Ramos (cell line): ENCODE measurements around the gene GSTA1.
"Not testable (repeated sequence)": the region's sequence is repeated elsewhere in the genome, so short reads cannot be mapped to it uniquely, and the experiment has no call there.

ENCODE experiments used
- in situ Hi-C: fragments of 300-500 bp; cut with MboI; formaldehyde crosslinking; loops from one replicate; pipeline ENCODE4 v1.14.3; 2022; ENCODE audit warnings: low sequenced_read_pairs; ENCODE audit not compliant: unreplicated experiment

GSTA1 gene

DNA sequence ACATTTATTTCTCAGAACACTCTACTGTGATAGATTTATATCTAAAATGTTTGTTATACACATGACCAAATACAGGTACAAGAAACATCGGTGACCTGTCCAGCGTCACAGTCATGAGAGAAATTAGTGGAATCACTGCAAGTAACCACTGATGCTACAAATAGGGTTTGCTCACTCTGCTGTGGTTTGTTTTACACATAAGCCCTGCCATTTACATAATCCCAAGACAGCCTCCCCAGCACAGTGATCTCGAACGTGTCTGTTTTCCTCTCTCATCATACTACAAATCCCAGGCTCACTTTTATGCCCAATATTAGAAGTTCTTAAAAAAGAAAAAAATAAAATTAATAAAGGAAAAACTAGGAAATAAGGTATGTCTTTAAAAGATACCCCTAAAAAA, 6.2 kb upstream of the GSTA1 start:
- in situ Hi-C loops, result not testable (repeated sequence)

DNA sequence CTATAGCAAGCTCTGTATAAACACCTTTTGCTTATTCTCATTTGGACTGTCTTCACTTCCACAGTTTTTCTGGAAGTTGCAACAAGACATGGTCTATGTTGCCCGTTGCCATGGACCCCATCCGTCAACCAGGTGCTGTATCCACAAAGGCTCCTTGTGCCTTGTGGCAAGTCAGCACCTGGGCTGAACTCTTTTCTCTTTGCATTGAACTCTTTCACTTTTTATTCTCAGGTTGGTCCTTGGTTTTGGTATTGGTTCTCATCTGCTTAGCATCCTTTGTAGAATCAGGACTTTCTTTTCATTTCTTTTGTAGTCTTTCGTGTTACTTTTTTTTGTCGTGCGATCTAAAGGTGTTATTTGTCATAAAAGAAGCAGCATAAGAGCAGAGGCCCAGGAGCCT, 5.0 kb upstream of the GSTA1 start:
- in situ Hi-C loops, result no loop called here

DNA sequence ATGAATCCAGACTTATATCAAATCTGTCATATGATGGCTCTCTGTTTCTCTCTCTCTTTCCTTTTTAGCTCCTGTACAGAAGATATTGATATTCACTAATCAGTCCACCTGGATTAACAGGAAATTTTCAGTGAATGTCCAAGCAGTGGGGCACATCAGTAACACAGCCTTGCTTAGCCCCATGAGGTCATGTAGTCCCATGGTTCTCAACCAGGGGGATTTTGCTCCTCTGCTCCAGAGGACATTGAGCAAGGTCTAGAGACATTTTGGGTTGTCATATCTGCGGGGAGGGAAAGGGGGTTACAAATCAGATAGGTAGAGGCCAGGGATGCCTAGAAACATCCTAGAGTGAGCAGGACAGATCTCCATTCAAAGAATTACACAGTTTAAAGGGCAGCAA, 810 bp downstream of the GSTA1 start:
- in situ Hi-C loops, result no loop called here

DNA sequence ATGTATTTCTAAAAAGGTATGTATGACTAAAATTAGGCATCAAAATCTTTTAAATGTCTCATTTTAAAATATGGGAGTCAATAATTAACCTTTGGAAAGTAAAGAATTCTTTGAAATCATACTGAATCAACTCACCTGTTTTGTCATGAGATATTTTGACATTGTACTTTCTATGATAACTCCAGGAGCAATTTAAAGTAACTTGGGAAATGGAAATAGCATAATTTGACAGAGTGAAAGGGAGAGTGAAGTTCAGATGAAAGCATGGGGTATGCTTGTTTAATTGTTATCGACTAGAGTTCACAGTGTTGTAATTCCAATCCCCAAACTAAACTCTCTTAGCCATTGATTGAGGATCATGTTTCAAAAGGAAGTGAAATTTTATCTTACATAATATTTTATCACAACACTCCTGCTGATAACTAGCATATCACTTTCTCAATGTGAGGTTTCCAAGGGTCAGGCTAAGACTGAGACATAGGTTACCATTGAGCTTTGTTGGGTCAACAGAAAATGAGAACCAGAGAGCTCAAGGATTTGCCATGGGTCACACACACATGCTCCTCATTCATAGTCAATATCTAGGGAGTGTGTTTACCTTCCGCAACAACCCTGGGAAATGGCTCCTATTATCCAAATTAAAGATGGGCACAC, 2.3 kb downstream of the GSTA1 start:
- in situ Hi-C loops, result no loop called here

DNA sequence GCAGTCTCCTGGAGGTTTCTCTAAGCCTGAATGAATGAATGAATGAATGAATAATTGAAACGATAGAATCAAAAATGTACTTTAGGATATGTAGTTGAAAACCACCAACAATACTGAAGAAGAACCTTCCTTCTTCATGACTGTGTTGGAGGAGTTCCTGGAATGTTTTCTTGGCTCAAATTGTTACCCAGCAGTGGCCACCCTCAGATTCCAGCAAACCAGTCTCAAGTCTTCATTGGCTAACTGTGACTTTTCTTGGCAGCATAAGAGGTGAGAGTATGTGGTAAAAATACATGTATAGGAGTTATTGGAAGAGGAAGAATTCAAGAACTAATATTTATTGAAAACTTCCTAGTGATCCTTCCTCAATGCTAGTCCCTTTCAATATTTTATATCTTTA, 4.3 kb downstream of the GSTA1 start:
- in situ Hi-C loops, result not testable (repeated sequence)

DNA sequence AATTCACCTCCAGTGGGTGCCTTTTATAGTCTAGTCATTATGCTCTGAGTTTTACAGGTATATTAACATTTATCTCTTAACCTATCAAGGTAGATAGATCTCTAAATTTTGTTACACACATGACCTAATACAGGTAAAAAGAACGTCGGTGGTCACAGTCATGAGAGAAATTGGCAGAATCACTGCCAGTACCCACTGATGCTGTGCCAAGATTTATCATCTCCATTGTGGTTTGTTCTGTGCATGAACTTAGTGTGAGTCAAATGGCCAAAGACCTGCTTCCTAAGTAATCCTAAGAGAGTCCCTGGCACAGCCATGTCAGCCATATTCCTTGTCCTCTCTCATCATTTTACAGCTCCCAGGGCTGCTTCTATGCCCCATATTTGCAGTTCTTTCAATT, 9.2 kb downstream of the GSTA1 start:
- in situ Hi-C loops, result not testable (repeated sequence)

DNA sequence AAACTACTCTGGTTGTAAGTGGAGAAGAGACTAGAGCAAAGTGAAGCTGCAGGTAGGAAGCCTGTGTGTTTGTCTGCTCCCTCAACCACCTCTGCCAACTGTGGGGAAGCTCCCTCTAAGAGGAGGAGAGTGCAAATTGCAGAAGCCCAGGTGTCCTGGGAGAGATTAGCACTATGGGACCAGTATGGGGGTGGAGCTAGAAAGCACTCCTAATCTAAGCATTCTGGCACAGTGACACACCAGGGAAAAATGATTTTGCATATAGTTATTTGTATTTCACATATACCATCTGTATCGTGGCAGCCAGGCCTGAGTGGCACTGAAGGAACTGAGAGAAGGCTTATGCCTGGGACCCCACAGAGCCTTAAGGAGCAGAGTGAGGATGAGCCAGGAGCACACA, 12.8 kb downstream of the GSTA1 start:
- in situ Hi-C loops, result no loop called here

DNA sequence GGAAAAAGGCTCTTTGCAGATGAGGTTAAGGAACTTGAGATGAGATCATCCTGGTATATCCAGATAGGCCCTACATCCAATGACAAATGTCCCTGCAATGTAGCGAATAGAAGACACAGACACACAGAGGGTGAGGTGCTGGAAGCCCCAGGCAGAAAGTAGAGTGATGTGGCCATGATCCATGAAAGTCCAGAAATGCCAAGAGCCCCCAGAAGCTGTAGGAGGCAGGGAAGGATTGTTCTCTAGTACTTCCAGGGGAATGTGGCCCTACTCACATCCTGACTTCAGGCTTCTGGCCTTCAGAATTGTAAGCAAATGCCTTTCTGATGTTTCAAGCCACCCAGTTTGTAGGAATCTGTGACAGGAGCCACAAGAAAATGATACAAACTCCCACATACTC, 14.0 kb downstream of the GSTA1 start:
- in situ Hi-C loops, result not testable (repeated sequence)

DNA sequence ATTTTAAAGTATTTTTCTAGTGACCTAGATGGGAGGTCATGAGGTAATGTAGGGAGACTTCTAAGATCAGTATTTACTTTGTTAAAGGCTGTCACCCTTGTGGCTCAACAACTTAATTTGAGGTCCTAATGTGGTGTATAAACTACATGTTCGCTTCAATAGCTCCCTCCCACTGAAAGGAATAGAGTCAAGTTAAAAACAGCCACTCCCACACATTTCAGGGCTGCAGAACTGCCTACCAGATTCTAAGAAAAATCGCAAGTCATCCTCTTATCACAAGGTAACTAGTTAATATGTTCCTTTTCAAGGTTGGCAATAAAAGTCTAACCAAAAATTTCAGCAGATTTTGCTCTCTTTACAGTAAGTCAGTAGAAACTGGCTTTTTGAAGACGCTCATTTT, 15.1 kb downstream of the GSTA1 start:
- in situ Hi-C loops, result no loop called here

DNA sequence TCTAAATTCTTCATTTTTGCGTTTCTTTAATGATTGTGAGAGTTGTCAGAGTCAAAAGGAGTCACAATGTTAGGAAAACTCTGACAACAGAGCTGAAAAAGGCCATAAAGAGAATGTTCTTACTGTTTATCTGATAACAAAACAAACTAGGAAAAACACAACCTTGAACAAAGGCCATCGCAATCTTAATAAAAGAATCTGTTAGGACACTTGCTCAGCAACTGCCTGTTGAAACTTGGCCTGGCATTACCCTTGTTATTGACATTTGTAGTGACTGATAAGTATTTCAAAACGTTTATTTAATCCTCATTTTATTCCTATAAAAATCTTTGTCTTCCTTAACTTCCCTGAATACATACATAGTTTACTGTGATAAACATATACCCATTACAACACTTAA, 15.7 kb downstream of the GSTA1 start:
- in situ Hi-C loops, result no loop called here

DNA sequence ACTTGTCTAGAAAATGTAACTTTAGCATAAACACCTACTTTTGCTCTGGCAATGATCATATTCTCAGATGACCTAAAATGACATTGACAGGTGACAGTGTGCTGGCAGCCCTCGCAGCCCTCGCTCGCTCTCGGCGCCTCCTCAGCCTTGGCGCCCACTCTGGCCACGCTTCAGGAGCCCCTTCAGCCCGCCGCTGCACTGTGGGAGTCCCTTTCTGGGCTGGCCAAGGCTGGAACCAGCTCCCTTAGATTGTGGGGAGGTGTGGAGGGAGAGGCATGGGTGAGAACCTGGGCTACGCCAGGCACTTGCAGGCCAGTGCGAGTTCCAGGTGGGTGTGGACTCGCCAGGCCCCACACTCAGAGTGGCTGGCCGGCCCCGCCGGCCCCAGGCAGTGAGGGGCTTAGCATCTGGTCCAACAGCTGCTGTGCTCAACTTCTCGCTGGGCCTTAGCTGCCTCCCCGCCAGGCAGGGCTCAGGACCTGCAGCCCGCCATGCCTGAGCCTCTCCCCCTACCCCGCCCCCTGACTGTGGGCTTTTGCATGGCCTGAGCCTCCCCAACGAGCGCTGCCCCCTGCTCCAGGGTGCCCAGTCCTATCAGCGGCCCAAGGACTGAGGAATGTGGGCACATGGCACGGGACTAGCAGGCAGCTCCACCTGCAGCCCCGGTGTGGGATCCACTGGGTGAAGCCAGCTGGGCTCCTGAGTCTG, 17.2 kb downstream of the GSTA1 start:
- in situ Hi-C loops, result no loop called here

DNA sequence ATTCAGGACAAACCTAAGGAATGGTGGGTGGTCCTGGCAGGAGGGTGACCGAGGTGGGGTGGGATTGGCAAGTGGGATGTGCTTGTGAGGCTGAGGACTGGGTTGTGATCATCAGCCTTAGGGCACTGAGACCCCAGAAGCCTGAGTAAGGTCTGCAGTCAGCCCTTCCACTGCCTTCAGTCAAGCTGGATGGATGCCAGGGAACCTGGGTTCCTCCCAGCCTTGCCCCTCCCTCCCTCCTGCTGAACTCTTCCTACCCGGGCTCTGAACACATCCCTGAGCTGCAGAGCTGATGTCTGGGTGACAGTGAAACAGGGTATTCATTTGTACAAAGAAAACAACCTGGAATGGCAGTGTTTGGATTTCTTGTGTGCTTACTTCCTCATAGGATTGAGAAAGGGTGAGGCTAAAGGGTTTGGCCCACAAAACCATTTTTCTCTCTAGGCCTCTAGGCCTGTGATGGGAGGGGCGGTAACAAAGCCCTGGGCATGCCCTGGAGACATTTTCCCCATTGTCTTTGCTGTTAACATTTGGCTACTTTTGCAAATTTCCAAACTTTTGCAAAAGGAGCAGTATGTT, 20.8 kb downstream of the GSTA1 start:
- in situ Hi-C loops, result not testable (repeated sequence)

DNA sequence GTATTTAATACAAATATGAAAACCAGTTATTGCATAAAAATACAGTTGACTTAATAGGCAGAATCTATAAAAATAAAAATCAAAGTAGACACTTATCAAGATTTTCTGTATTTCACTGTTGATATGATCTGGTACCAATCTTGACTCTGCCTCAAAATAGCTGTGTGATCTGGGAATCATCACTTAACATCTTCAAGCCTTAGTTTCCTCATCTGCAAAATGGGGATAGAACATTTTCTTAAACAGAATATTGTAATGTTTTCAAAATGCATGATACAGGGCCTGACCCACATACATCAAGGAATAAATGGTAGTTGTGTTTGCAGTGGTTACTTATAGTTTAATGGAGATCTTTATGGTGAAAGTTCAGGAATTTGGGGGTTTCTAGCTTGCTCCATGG, 21.4 kb downstream of the GSTA1 start:
- in situ Hi-C loops, result not testable (repeated sequence)

DNA sequence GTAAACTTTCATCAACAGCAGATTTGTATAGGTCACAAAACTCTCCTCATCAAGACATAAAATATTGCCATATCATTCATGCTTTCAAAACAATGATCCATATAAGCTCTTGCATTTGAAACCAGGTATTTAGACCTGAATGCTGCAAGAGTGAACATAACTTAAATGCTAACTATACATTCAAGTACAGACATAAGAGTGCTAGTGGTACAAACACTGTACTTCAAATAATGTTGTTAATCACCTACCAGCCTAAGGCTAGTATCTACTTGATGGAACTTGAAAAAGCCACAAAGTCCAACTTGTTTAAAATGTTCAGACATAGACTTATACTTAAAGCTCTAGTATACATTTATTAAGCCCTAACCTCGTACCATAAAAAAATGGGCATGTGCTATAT, 24.4 kb downstream of the GSTA1 start:
- in situ Hi-C loops, result no loop called here

DNA sequence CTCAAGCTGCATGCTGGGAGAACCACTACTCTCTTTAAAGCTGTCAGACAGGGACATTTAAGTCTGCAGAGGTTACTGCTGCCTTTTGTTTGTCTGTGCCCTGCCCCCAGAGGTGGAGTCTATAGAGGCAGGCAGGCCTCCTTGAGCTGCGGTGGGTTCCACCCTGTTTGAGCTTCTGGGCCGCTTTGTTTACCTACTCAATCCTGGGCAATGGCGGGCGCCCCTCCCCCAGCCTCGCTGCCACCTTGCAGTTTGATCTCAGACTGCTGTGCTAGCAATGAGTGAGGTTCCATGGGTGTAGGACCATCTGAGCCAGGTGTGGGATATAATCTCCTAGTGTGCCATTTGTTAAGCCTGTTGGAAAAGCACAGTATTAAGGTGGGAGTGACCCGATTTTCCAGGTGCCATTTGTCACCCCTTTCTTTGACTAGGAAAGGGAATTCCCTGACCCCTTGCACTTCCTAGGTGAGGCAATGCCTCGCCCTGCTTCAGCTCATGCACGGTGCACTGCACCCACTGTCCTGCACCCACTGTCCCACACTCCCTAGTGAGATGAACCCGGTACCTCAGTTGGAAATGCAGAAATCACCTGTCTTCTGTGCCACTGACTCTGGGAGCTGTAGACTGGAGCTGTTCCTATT, 26.8 kb downstream of the GSTA1 start:
- in situ Hi-C loops, result not testable (repeated sequence)

DNA sequence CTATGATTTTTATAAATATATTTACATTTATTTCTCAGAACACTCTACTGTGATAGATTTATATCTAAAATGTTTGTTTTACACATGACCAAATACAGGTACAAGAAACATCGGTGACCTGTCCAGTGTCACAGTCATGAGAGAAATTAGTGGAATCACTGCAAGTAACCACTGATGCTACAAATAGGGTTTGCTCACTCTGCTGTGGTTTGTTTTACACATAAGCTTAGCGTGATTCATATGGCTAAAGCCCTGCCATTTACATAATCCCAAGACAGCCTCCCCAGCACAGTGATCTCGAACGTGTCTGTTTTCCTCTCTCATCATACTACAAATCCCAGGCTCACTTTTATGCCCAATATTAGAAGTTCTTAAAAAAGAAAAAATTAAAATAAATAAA, 34.2 kb downstream of the GSTA1 start:
- in situ Hi-C loops, result not testable (repeated sequence)

DNA sequence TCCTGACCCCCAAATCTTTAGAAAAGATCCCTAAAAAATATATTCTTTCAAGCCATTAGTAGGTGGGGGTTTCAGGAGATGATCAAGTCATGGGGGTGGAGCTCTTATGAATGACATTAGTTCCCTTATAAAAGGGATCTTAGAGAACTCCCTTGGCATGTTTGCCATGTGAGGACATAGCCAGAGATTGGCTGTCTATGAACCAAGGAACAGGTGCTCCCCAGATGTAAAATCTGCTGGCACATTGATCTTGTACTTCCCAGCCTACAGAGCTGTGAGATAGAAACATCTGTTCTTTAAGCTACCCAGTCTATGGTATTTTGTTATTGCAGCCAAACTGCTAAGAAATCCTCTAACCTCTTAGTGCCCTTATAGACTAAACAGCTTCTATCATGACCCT, 36.0 kb downstream of the GSTA1 start:
- in situ Hi-C loops, result not testable (repeated sequence)

DNA sequence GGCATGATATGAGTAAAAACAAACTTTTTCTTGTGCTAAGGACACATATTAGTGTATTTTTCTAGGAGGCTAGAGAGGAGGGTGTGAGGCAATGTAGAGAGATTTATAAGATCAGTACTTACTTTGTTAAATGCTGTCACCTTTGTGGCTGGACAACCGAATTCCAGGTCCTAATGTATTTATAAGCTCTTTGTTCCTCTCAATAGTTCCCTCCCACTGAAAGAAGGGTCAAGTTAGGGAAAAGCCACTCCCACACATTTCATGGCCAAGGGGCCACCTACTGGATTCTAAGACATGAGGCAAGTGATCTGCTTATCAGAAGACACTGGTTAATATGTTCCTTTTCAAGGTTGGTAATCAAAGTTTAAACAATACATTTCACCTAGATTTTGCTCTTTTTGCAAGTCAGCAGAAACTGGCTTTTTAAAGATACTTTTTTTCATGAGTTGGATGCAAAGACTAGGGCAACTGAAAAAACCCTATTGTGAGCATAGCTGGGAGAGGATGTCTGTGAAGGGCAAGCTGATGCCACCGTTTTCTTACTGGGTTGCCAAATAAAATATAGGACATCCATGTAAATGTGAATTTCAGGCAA, 40.2 kb downstream of the GSTA1 start, which contains the start of gene GSTA2:
Gene GSTA2 (minus strand): TSS at position 154 of the 595 bp plus-strand sequence. CDS start 5,528 bp downstream, outside the sequence.
- in situ Hi-C loops, result not testable (repeated sequence)

DNA sequence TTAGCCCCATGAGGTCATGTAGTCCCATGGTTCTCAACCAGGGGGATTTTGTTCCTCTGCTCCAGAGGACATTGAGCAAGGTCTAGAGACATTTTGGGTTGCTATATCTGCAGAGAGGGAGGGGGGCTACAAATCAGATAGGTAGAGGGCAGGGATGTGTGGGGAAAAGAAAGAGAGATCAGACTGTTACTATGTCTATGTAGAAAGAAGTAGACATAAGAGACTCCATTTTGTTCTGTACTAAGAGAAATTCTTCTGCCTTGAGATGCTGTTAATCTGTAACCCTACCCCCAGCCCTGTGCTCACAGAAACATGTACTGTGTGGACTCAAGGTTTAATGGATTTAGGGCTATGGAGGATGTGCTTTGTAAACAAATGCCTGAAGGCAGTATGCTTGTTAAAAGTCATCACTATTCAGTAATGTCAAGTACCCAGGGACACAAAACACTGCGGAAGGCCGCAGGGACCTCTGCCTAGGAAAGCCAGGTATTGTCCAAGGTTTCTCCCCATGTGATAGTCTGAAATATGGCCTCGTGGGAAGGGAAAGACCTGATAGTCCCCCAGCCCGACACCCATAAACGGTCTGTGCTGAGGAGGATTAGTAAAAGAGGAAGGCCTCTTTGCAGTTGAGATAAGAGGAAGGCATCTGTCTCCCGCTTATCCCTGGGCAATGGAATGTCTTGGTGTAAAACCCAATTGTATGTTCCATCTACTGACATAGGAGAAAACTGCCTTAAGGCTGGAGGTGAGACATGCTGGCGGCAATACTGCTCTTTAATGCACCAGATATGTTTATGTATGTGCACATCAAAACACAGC, 41.7 kb downstream of the GSTA1 start:
- in situ Hi-C loops, result not testable (repeated sequence)
